NOMO-1 treated with dmso at 0.1 percent for 144 hours (cell line): Measurements from ENCODE around the gene LIN37.
"Not testable (repeated sequence)": the region's sequence is repeated elsewhere in the genome, so short reads cannot be mapped to it uniquely, and the experiment has no call there.

Experiments used
- DNase-seq: peaks from one replicate; lab custom pipeline; 2025; ENCODE audit not compliant: unreplicated experiment; lab: John Stamatoyannopoulos, UW

Gene LIN37

DNA sequence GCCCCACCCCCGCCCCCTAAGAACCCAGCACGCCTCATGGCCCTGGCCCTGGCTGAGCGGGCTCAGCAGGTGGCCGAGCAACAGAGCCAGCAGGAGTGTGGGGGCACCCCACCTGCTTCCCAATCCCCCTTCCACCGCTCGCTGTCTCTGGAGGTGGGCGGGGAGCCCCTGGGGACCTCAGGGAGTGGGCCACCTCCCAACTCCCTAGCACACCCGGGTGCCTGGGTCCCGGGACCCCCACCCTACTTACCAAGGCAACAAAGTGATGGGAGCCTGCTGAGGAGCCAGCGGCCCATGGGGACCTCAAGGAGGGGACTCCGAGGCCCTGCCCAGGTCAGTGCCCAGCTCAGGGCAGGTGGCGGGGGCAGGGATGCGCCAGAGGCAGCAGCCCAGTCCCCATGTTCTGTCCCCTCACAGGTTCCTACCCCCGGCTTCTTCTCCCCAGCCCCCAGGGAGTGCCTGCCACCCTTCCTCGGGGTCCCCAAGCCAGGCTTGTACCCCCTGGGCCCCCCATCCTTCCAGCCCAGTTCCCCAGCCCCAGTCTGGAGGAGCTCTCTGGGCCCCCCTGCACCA lies 38.9 kb downstream of the LIN37 start:
- no peak for DNase-seq

DNA sequence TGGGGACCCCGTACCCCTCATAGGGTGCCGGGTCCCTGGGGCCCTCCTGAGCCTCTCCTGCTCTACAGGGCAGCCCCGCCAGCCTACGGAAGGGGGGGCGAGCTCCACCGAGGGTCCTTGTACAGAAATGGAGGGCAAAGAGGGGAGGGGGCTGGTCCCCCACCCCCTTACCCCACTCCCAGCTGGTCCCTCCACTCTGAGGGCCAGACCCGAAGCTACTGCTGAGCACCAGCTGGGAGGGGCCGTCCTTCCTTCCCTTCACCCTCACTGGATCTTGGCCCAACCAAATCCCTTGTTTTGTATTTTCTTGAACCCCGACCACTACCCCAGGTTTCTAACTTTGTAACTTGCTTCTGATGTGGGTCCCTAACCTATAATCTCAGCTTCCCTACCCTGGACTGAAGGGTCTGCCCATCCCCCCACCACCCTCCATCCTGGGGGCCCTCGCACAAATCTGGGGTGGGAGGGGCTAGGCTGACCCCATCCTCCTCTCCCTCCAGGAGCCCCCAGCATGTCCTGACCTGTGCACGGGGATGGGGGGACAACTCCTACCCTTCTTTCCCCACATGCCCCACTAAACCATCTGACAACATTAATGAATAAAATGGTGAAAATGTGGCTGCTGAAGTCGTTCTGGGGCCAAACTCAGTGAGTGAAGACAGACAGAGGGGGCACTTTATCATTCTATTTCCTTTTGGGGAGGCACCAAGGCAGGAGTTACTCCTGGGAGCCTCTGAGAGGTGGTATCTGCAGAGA lies 40.0 kb downstream of the LIN37 start:
- DNase-seq: no peak

GRCh38 chr19:35789195-35789977 lies 41.0 kb downstream of the LIN37 start:
- no peak for DNase-seq

- DNase-seq: no peak
These were observed 41.9 kb downstream of the LIN37 start for GRCh38 chr19:35789978-35790944.

- no peak for DNase-seq
These were observed 42.8 kb downstream of the LIN37 start for GRCh38 chr19:35790981-35791813.

- DNase-seq: no peak
These were observed 43.5 kb downstream of the LIN37 start for GRCh38 chr19:35791814-35792279.

GRCh38 chr19:35792312-35792711 lies 43.9 kb downstream of the LIN37 start:
- no peak for DNase-seq

DNA sequence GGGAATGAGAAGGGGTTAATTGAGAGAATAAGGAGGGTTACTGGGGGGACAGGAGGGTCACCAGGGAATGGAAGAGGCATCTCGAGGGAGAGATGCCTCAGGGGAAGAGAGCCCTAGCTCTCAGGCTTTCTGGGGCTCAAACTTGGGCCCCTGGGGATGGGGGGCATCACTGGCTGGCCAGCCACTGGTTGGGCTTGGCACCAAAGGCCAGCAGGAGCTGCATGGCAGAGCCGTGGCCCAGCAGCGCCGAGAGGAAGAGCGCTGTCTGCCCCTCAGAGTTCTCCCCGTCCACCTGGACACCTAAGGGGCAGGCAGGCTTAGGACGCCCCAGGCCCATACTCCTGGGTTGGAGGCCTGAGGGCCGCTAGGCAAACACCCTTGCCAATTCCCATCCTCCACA lies 44.5 kb downstream of the LIN37 start:
- no peak for DNase-seq

GRCh38 chr19:35793381-35794165 lies 45.2 kb downstream of the LIN37 start:
- DNase-seq: no peak

DNA sequence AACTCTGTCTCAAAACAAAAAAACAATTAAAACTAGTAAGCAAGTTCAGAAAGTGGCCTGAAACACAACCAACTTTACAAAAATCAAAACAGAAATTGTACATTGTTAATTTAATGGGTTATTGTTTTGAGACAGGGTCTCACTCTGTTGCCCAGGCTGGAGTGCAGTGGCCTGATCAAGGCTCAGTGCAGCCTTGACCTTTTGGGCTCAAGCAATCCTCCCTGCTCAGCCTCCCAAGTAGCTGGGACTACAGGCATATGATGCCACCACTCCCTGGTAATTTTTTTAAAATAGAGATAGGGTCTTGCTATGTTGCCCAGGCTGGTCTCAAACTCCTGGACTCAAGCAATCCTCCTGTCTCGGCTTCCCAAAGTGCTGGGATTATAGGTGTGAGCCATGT lies 47.2 kb downstream of the LIN37 start:
- DNase-seq: not testable (repeated sequence)

DNA sequence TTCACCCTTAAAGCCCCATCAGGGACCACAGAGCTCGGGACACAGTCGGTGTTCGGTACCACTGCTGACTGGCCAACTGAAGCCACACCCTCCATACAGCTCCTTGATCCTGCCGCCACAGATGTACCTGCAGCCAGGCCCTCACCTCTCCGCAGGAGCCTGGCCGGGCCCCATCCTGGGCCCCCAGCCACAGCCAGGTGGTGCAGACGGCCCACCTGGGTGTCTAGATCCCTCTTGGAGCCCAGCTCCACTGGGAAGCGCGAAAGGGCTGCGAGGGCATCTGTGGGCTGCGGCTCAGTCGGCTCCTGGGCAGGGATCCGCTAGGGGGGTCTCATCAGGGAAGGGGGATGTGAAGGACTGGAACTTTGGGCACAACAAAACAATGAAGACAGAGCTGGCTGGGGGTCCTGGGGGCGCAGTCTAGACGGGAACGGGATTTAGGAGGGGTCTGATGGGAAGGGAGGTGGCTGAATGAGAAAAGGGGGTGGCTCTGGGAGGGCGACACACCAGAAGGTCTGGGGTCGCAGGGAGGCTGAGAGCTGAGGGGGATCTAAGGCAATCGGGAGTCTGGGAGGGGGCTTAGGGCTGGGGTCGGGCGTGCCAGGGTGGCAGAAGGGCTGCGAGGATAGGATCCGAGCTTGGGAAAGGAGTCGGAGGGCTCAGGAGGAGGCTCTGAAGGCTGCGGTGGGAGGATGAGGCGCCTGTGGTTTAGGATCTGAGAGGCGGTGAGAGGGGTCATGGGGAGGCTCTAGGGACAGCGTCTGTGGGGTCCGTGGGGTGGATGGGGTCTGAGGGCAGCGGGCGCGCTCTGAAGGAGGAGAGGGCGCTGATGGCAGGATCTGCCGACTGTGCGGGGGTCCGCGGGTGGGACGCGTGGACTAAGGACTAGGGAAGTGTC lies 48.5 kb downstream of the LIN37 start:
- DNase-seq: no peak

DNA sequence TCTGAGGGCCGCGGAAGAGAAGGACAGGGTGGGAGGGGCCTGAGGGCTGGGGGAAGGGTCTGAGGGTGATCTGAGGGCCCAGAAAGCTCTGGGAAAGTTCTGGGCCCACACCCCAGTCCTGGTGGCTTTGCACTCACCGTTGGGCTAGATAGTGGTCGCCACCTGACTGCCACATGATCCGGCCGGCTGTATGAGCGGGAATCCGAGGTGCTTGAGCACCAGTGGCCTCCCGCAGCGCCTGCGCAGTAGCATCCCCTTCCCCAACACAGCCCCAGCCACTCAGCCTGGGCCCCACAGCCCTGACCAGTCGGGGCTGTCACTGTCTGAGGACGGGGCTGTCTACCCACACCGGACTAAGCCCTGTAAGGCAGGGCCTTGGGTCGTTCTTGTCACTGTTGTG lies 49.3 kb downstream of the LIN37 start:
- DNase-seq: no peak

DNA sequence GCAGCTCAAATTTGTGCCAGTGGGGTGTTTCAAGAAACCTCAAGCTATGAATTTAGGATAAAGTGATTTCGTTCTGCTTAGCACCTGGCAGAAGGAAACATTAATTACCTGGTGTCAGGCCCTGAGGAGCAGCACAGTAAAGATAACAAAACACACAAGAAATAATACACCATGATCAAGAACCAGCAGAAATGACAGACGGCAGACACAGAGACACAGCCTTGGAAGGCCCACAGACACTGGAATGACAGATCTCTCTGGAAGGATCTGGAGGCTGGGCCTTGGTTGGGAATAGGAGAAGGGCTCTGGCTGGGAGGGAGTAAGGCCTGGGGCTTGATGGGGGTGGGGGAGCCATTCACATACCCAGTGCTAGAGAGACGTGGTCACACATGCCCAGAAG lies 53.5 kb downstream of the LIN37 start:
- DNase-seq: no peak
